Mesenchymal stem cell (in vitro differentiated cells and primary cell): ENCODE measurements around the gene CYP4A22.
"Not testable (repeated sequence)": the region's sequence is repeated elsewhere in the genome, so short reads cannot be mapped to it uniquely, and the experiment has no call there.

Experiments
- DNase-seq: peaks from one replicate; pipeline ENCODE4 v3.0.0-alpha.2; 2013
- H2AFZ ChIP-seq: one replicate; pipeline ENCODE4 v1.6.1; 2013; ENCODE audit warnings: low read depth, mild to moderate bottlenecking, control low read depth, inconsistent platforms, low read length, moderate library complexity
- H2AK5ac ChIP-seq: 2 replicates; pipeline ENCODE4 v1.6.1; 2013; ENCODE audit warnings: low read length, moderate library complexity, mild to moderate bottlenecking, inconsistent platforms; ENCODE audit not compliant: severe bottlenecking
- H2BK120ac ChIP-seq: one replicate; pipeline ENCODE4 v1.6.1; 2013; ENCODE audit warnings: low read depth, mild to moderate bottlenecking, inconsistent platforms, low read length, moderate library complexity
- H2BK12ac ChIP-seq, 2 experiments: one replicate each; pipeline ENCODE4 v1.6.1; 2013; ENCODE audit warnings: inconsistent platforms in 2 of 2, low read length in 2 of 2, mild to moderate bottlenecking in 2 of 2, moderate library complexity in 2 of 2, control low read depth in 1 of 2
- H2BK15ac ChIP-seq: one replicate; pipeline ENCODE4 v1.6.1; 2013; ENCODE audit warnings: mild to moderate bottlenecking, low read depth, inconsistent platforms; ENCODE audit not compliant: poor library complexity, severe bottlenecking
- H2BK5ac ChIP-seq: 2 replicates; pipeline ENCODE4 v1.6.1; 2013; ENCODE audit warnings: low read depth, mild to moderate bottlenecking, low read length, control low read depth, inconsistent platforms; ENCODE audit not compliant: poor library complexity, severe bottlenecking
- H3K14ac ChIP-seq, 2 experiments: one replicate each; pipeline ENCODE4 v1.6.1; 2013; ENCODE audit warnings: inconsistent platforms in 2 of 2, low read length in 2 of 2, control low read depth in 1 of 2, mild to moderate bottlenecking in 1 of 2, moderate library complexity in 1 of 2
- H3K18ac ChIP-seq, 2 experiments: one replicate each; pipeline ENCODE4 v1.6.1; 2013; ENCODE audit warnings: inconsistent platforms in 2 of 2, low read length in 2 of 2, control low read depth in 1 of 2, low read depth in 1 of 2, mild to moderate bottlenecking in 1 of 2
- H3K23ac ChIP-seq, 2 experiments: one replicate each; pipeline ENCODE4 v1.6.1; 2013; ENCODE audit warnings: inconsistent platforms in 2 of 2, low read length in 2 of 2, mild to moderate bottlenecking in 2 of 2, moderate library complexity in 2 of 2, control low read depth in 1 of 2
- H3K27ac ChIP-seq: 2 replicates; pipeline ENCODE4 v1.5.1; 2013; ENCODE audit warnings: mild to moderate bottlenecking, moderate library complexity, low read length, control low read depth, inconsistent platforms; ENCODE audit not compliant: poor library complexity, severe bottlenecking
- H3K27me3 ChIP-seq, 2 experiments: 2 replicates each; pipeline versions ENCODE4 v1.6.1 to v1.7.0; 2013; ENCODE audit warnings: low read length in 2 of 2, mild to moderate bottlenecking in 2 of 2, moderate library complexity in 2 of 2, control low read depth in 1 of 2, inconsistent platforms in 1 of 2; ENCODE audit not compliant: control insufficient read depth in 1 of 2, insufficient read depth in 1 of 2
- H3K36me3 ChIP-seq, 2 experiments: 2 replicates each; pipeline versions ENCODE4 v1.6.1 to v1.7.0; 2013; ENCODE audit warnings: low read length in 2 of 2, control low read depth in 1 of 2, inconsistent platforms in 1 of 2, low read depth in 1 of 2, mild to moderate bottlenecking in 1 of 2; ENCODE audit not compliant: insufficient read depth in 2 of 2, control insufficient read depth in 1 of 2
- H3K4ac ChIP-seq, 2 experiments: one replicate each; pipeline ENCODE4 v1.6.1; 2013; ENCODE audit warnings: inconsistent platforms in 2 of 2, low read length in 2 of 2, mild to moderate bottlenecking in 2 of 2, moderate library complexity in 2 of 2, control low read depth in 1 of 2, low read depth in 1 of 2
- H3K4me1 ChIP-seq: 2 replicates; pipeline ENCODE4 v1.6.1; 2013; ENCODE audit warnings: low read depth, low read length, control low read depth; ENCODE audit not compliant: control insufficient read depth, insufficient read depth
- H3K4me2 ChIP-seq: 2 replicates; pipeline ENCODE4 v1.6.1; 2013; ENCODE audit warnings: low read length, mild to moderate bottlenecking, inconsistent platforms; ENCODE audit not compliant: poor library complexity, severe bottlenecking
- H3K4me3 ChIP-seq, 2 experiments: 2 replicates each; pipeline versions ENCODE4 v1.5.1 to v1.7.0; 2013; ENCODE audit warnings: low read length in 2 of 2, mild to moderate bottlenecking in 2 of 2, control low read depth in 1 of 2, low read depth in 1 of 2; ENCODE audit not compliant: insufficient read depth in 1 of 2
- H3K79me1 ChIP-seq: replicated peaks from 2 replicates; pipeline ENCODE4 v1.6.1; 2013; ENCODE audit warnings: mild to moderate bottlenecking, control low read depth, low read length, inconsistent platforms; ENCODE audit not compliant: poor library complexity, severe bottlenecking
- H3K9ac ChIP-seq: 2 replicates; pipeline ENCODE4 v1.7.0; 2013; ENCODE audit warnings: mild to moderate bottlenecking, low read length, moderate library complexity
- H3K9me3 ChIP-seq: 2 replicates; pipeline ENCODE4 v1.7.0; 2013; ENCODE audit warnings: mild to moderate bottlenecking, low read length; ENCODE audit not compliant: control insufficient read depth
- H4K8ac ChIP-seq: one replicate; pipeline ENCODE4 v1.6.1; 2013; ENCODE audit warnings: inconsistent platforms, mild to moderate bottlenecking, low read length, moderate library complexity
- H4K91ac ChIP-seq: one replicate; pipeline ENCODE4 v1.6.1; 2013; ENCODE audit warnings: mild to moderate bottlenecking, low read length, inconsistent platforms
- WGBS: methylation state at CpG from one replicate; pipeline ENCODE4 v1.1.7; 2013; ENCODE audit warnings: mixed read lengths; 5-methylcytosine and 5-hydroxymethylcytosine counted together

CYP4A22 gene

DNA sequence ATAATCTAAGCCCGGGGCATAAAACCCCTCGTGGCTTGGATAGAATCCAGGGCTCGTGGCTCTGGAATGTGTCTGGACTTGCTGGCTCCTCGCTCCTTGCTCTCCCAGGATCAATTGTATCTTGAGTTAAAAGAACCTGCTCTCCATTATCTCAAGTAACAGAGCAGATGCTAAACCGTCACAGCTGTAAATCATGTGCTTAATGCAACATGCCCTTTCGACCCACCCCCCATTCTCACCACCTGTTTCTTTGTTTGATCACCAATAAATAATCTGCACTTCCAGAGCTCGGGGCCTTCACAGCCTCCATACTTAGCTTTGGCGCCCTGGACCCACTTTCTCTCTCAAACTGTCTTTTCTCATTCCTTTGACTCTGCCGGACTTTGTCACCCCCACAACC, 11.9 kb downstream of the CYP4A22 start:
- not testable (repeated sequence) for DNase-seq, H2BK15ac ChIP-seq, H3K27me3 ChIP-seq, H3K27ac ChIP-seq, H3K9ac ChIP-seq, H2AK5ac ChIP-seq, H3K23ac ChIP-seq, H4K8ac ChIP-seq, H4K91ac ChIP-seq, H2BK5ac ChIP-seq, H3K9me3 ChIP-seq, H3K36me3 ChIP-seq, H2BK12ac ChIP-seq, H3K4me3 ChIP-seq, H2AFZ ChIP-seq, H2BK120ac ChIP-seq, H3K4ac ChIP-seq, H3K14ac ChIP-seq, H3K4me2 ChIP-seq, H3K18ac ChIP-seq, H3K79me1 ChIP-seq, H3K4me1 ChIP-seq
- 48% methylated on average over 9 of the region's 9 CpGs for WGBS

DNA sequence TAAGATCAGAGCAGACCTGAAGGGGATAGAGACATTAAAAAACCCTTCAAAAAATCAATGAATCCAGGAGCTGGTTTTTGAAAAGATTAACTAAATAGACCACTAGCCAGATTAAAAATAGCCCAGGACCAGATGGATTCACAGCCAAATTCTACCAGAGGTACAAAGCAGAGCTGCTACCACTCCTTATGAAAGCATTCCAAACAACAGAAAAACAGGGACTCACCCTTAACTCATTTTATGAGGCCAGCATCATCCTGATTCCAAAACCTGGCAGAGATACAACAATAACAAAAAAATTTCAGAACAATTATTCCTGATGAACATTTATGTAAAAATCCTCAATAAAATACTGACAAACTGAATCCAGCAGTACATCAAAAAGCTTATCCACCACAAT, 19.2 kb downstream of the CYP4A22 start:
- not testable (repeated sequence) for H4K91ac ChIP-seq, H3K9ac ChIP-seq, H3K18ac ChIP-seq, H3K36me3 ChIP-seq, H3K27ac ChIP-seq, H2BK5ac ChIP-seq, H2AK5ac ChIP-seq, H3K23ac ChIP-seq, H2AFZ ChIP-seq, H2BK12ac ChIP-seq, H3K4me1 ChIP-seq, DNase-seq, H3K27me3 ChIP-seq, H4K8ac ChIP-seq, H2BK15ac ChIP-seq, H3K9me3 ChIP-seq, H3K4me2 ChIP-seq, H3K4ac ChIP-seq, H3K4me3 ChIP-seq, H3K14ac ChIP-seq, H2BK120ac ChIP-seq, H3K79me1 ChIP-seq

DNA sequence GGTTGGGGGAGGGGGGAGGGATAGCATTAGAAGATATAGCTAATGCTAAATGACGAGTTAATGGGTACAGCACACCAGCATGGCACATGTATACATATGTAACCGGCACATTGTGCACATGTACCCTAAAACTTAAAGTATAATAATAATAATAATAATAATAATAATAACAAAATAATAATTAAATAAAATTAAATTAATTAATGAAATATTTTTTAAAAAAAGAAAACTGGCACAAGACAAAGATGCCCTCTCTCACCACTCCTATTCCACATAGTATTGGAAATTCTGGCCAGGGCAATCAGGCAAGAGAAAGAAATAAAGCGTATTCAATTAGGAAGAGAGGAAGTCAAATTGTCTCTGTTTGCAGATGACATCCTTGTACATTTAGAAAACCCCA, 20.7 kb downstream of the CYP4A22 start:
- H3K14ac ChIP-seq, H2BK15ac ChIP-seq, H2BK5ac ChIP-seq: not testable (repeated sequence)

GRCh38 chr1:47160716-47161115, 23.5 kb downstream of the CYP4A22 start:
- H4K8ac ChIP-seq, result no peak overlapping the region
- no peak overlapping the region for H3K14ac ChIP-seq
- no peak overlapping the region for H3K9ac ChIP-seq
- H3K4me2 ChIP-seq, result no peak overlapping the region
- no peak overlapping the region for H3K27ac ChIP-seq
- H2BK12ac ChIP-seq, result no peak overlapping the region
- H2BK15ac ChIP-seq, result no peak overlapping the region
- H2AK5ac ChIP-seq, result no peak overlapping the region
- no peak overlapping the region for H2BK120ac ChIP-seq
- no peaks in the 10 kb centered on the region for H3K4me1 ChIP-seq
- H4K91ac ChIP-seq, result no peak overlapping the region
- no peaks in the 10 kb centered on the region for H3K9me3 ChIP-seq
- no peak overlapping the region for H3K4ac ChIP-seq
- H3K4me3 ChIP-seq, result no peak overlapping the region
- no peaks in the 10 kb centered on the region for H3K36me3 ChIP-seq
- no peaks in the 10 kb centered on the region for H3K27me3 ChIP-seq
- no peak overlapping the region for H3K18ac ChIP-seq
- H2AFZ ChIP-seq, result no peak overlapping the region
- H3K23ac ChIP-seq, result no peak overlapping the region
- no peak overlapping the region for H2BK5ac ChIP-seq
- DNase-seq, result no peak
- H3K79me1 ChIP-seq, result no peaks in the 10 kb centered on the region

More for the DNA sequence above, 20.7 kb downstream of the CYP4A22 start:
- H2AFZ ChIP-seq, H3K23ac ChIP-seq, H2BK120ac ChIP-seq, H4K8ac ChIP-seq, H3K4me2 ChIP-seq, H3K4me3 ChIP-seq, H3K18ac ChIP-seq, H3K27ac ChIP-seq, H3K9me3 ChIP-seq, H3K4ac ChIP-seq, H3K36me3 ChIP-seq, DNase-seq, H3K27me3 ChIP-seq, H2BK12ac ChIP-seq, H2AK5ac ChIP-seq, H3K4me1 ChIP-seq, H3K9ac ChIP-seq, H4K91ac ChIP-seq, H3K79me1 ChIP-seq: not testable (repeated sequence)
- 100% methylated on average over 1 of the region's 3 CpGs for WGBS
